ENCODE data around the gene PASD1. TPM values are rescaled to one million over a fixed set of nuclear protein-coding genes. Genes with fewer than 3 reads are reported as not detected.
"Not testable (repeated sequence)": the region's sequence is repeated elsewhere in the genome, so short reads cannot be mapped to it uniquely, and the experiment has no call there.

PASD1 gene
- polyA plus RNA-seq, 2 donors, result not detected

- not testable (repeated sequence) for H3K27ac ChIP-seq (ENCODE audit: low read depth in 2 of 2, low read length in 1 of 2)
Observed at GRCh38 chrX:151546226-151546625, 17.2 kb upstream of the PASD1 start.

GRCh38 chrX:151551176-151551575 is 12.3 kb upstream of the PASD1 start:
- 87 to 95% methylated on average over 5 to 13 of the region's 25 CpGs for WGBS, 2 donors
- not testable (repeated sequence) for H3K9me3 ChIP-seq (ENCODE audit: control insufficient read depth in 2 of 2, insufficient read depth in 1 of 2, low read depth in 1 of 2, low read length in 1 of 2); H3K27me3 ChIP-seq (ENCODE audit: control insufficient read depth in 1 of 2, insufficient read depth in 2 of 2, low read length in 2 of 2); H3K4me1 ChIP-seq (ENCODE audit: control insufficient read depth in 2 of 2, insufficient read depth in 2 of 2, low read length in 1 of 2); H3K27ac ChIP-seq (ENCODE audit: low read depth in 2 of 2, low read length in 1 of 2); H3K4me3 ChIP-seq (ENCODE audit: low read depth in 1 of 2, low read length in 2 of 2); H3K36me3 ChIP-seq (ENCODE audit: control insufficient read depth in 2 of 2, insufficient read depth in 2 of 2, low read length in 1 of 2)

More at GRCh38 chrX:151546226-151546625, 17.2 kb upstream of the PASD1 start:
- not testable (repeated sequence) for H3K9me3 ChIP-seq (ENCODE audit: control insufficient read depth in 2 of 2, insufficient read depth in 1 of 2, low read depth in 1 of 2, low read length in 1 of 2); H3K27me3 ChIP-seq (ENCODE audit: control insufficient read depth in 1 of 2, insufficient read depth in 2 of 2, low read length in 2 of 2); H3K4me1 ChIP-seq (ENCODE audit: control insufficient read depth in 2 of 2, insufficient read depth in 2 of 2, low read length in 1 of 2); H3K36me3 ChIP-seq (ENCODE audit: control insufficient read depth in 2 of 2, insufficient read depth in 2 of 2, low read length in 1 of 2); H3K4me3 ChIP-seq (ENCODE audit: low read depth in 1 of 2, low read length in 2 of 2)
- 72 to 85% methylated on average over 6 of the region's 6 CpGs for WGBS, 2 donors

GRCh38 chrX:151552743-151553142 is 10.7 kb upstream of the PASD1 start:
- 63 to 68% methylated on average over 4 of the region's 4 CpGs for WGBS, 2 donors
- no peak overlapping the region for H3K27ac ChIP-seq (ENCODE audit: low read depth in 2 of 2, low read length in 1 of 2)
- H3K4me3 ChIP-seq (ENCODE audit: low read depth in 1 of 2, low read length in 2 of 2), result no peak overlapping the region
- no peaks in the 10 kb centered on the region for H3K36me3 ChIP-seq (ENCODE audit: control insufficient read depth in 2 of 2, insufficient read depth in 2 of 2, low read length in 1 of 2)
- H3K27me3 ChIP-seq (ENCODE audit: control insufficient read depth in 1 of 2, insufficient read depth in 2 of 2, low read length in 2 of 2), result no peaks in the 10 kb centered on the region
- H3K4me1 ChIP-seq (ENCODE audit: control insufficient read depth in 2 of 2, insufficient read depth in 2 of 2, low read length in 1 of 2), result no peaks in the 10 kb centered on the region
- peaks cover 0 to 4% of the 10 kb centered on the region in 2 donors for H3K9me3 ChIP-seq (ENCODE audit: control insufficient read depth in 2 of 2, insufficient read depth in 1 of 2, low read depth in 1 of 2, low read length in 1 of 2)

GRCh38 chrX:151555301-151555700 is 8.2 kb upstream of the PASD1 start:
- WGBS, 2 donors, result 88 to 97% methylated on average over 10 to 25 of the region's 25 CpGs

GRCh38 chrX:151562485-151562884 is 990 bp upstream of the PASD1 start:
- not testable (repeated sequence) for H3K9me3 ChIP-seq (ENCODE audit: control insufficient read depth in 2 of 2, insufficient read depth in 1 of 2, low read depth in 1 of 2, low read length in 1 of 2); H3K4me1 ChIP-seq (ENCODE audit: control insufficient read depth in 2 of 2, insufficient read depth in 2 of 2, low read length in 1 of 2); H3K36me3 ChIP-seq (ENCODE audit: control insufficient read depth in 2 of 2, insufficient read depth in 2 of 2, low read length in 1 of 2); H3K27ac ChIP-seq (ENCODE audit: low read depth in 2 of 2, low read length in 1 of 2); H3K27me3 ChIP-seq (ENCODE audit: control insufficient read depth in 1 of 2, insufficient read depth in 2 of 2, low read length in 2 of 2); H3K4me3 ChIP-seq (ENCODE audit: low read depth in 1 of 2, low read length in 2 of 2)
- WGBS, 2 donors, result 93 to 98% methylated on average over 4 to 11 of the region's 21 CpGs

More at GRCh38 chrX:151555301-151555700, 8.2 kb upstream of the PASD1 start:
- not testable (repeated sequence) for H3K27me3 ChIP-seq (ENCODE audit: control insufficient read depth in 1 of 2, insufficient read depth in 2 of 2, low read length in 2 of 2); H3K27ac ChIP-seq (ENCODE audit: low read depth in 2 of 2, low read length in 1 of 2); H3K36me3 ChIP-seq (ENCODE audit: control insufficient read depth in 2 of 2, insufficient read depth in 2 of 2, low read length in 1 of 2); H3K4me1 ChIP-seq (ENCODE audit: control insufficient read depth in 2 of 2, insufficient read depth in 2 of 2, low read length in 1 of 2); H3K9me3 ChIP-seq (ENCODE audit: control insufficient read depth in 2 of 2, insufficient read depth in 1 of 2, low read depth in 1 of 2, low read length in 1 of 2); H3K4me3 ChIP-seq (ENCODE audit: low read depth in 1 of 2, low read length in 2 of 2)

GRCh38 chrX:151563003-151563402 is 472 bp upstream of the PASD1 start:
- H3K36me3 ChIP-seq (ENCODE audit: control insufficient read depth in 2 of 2, insufficient read depth in 2 of 2, low read length in 1 of 2), result not testable (repeated sequence)
- 97 to 99% methylated on average over 21 to 24 of the region's 24 CpGs for WGBS, 2 donors

GRCh38 chrX:151564035-151564434 is 560 bp downstream of the PASD1 start:
- Histone ChIP-seq H3K36me3 (ENCODE audit: control insufficient read depth in 2 of 2, insufficient read depth in 2 of 2, low read length in 1 of 2) (no peaks in the 10 kb centered on the region), H3K4me1 (ENCODE audit: control insufficient read depth in 2 of 2, insufficient read depth in 2 of 2, low read length in 1 of 2) (no peaks in the 10 kb centered on the region), H3K9me3 (ENCODE audit: control insufficient read depth in 2 of 2, insufficient read depth in 1 of 2, low read depth in 1 of 2, low read length in 1 of 2) (peaks cover 0 to 4% of the 10 kb centered on the region in 2 donors), H3K27ac (ENCODE audit: low read depth in 2 of 2, low read length in 1 of 2) (no peak overlapping the region), H3K27me3 (ENCODE audit: control insufficient read depth in 1 of 2, insufficient read depth in 2 of 2, low read length in 2 of 2) (no peaks in the 10 kb centered on the region), H3K4me3 (ENCODE audit: low read depth in 1 of 2, low read length in 2 of 2) (no peak overlapping the region)
- WGBS, 2 donors, result 94 to 98% methylated on average over 21 of the region's 21 CpGs

More at GRCh38 chrX:151563003-151563402, 472 bp upstream of the PASD1 start:
- H3K4me1 ChIP-seq (ENCODE audit: control insufficient read depth in 2 of 2, insufficient read depth in 2 of 2, low read length in 1 of 2); H3K27ac ChIP-seq (ENCODE audit: low read depth in 2 of 2, low read length in 1 of 2); H3K27me3 ChIP-seq (ENCODE audit: control insufficient read depth in 1 of 2, insufficient read depth in 2 of 2, low read length in 2 of 2); H3K9me3 ChIP-seq (ENCODE audit: control insufficient read depth in 2 of 2, insufficient read depth in 1 of 2, low read depth in 1 of 2, low read length in 1 of 2); H3K4me3 ChIP-seq (ENCODE audit: low read depth in 1 of 2, low read length in 2 of 2): not testable (repeated sequence)

- 88 to 91% methylated on average over 10 of the region's 10 CpGs for WGBS, 2 donors
- H3K4me1 ChIP-seq (ENCODE audit: control insufficient read depth in 2 of 2, insufficient read depth in 2 of 2, low read length in 1 of 2); H3K27ac ChIP-seq (ENCODE audit: low read depth in 2 of 2, low read length in 1 of 2); H3K4me3 ChIP-seq (ENCODE audit: low read depth in 1 of 2, low read length in 2 of 2); H3K9me3 ChIP-seq (ENCODE audit: control insufficient read depth in 2 of 2, insufficient read depth in 1 of 2, low read depth in 1 of 2, low read length in 1 of 2); H3K36me3 ChIP-seq (ENCODE audit: control insufficient read depth in 2 of 2, insufficient read depth in 2 of 2, low read length in 1 of 2); H3K27me3 ChIP-seq (ENCODE audit: control insufficient read depth in 1 of 2, insufficient read depth in 2 of 2, low read length in 2 of 2): not testable (repeated sequence)
Observed at GRCh38 chrX:151566872-151567271, 3.4 kb downstream of the PASD1 start.

- Histone ChIP-seq H3K36me3 (ENCODE audit: control insufficient read depth in 2 of 2, insufficient read depth in 2 of 2, low read length in 1 of 2) (no peaks in the 10 kb centered on the region), H3K4me3 (ENCODE audit: low read depth in 1 of 2, low read length in 2 of 2) (no peak overlapping the region), H3K27ac (ENCODE audit: low read depth in 2 of 2, low read length in 1 of 2) (no peak overlapping the region), H3K4me1 (ENCODE audit: control insufficient read depth in 2 of 2, insufficient read depth in 2 of 2, low read length in 1 of 2) (no peaks in the 10 kb centered on the region), H3K27me3 (ENCODE audit: control insufficient read depth in 1 of 2, insufficient read depth in 2 of 2, low read length in 2 of 2) (peaks cover 0 to 4% of the 10 kb centered on the region in 2 donors), H3K9me3 (ENCODE audit: control insufficient read depth in 2 of 2, insufficient read depth in 1 of 2, low read depth in 1 of 2, low read length in 1 of 2) (no peaks in the 10 kb centered on the region)
- 80 to 86% methylated on average over 3 of the region's 3 CpGs for WGBS, 2 donors
Observed at GRCh38 chrX:151570561-151570960, 7.1 kb downstream of the PASD1 start.

GRCh38 chrX:151593384-151593783 is 29.9 kb downstream of the PASD1 start:
- H3K36me3 ChIP-seq (ENCODE audit: control insufficient read depth in 2 of 2, insufficient read depth in 2 of 2, low read length in 1 of 2); H3K27ac ChIP-seq (ENCODE audit: low read depth in 2 of 2, low read length in 1 of 2); H3K4me1 ChIP-seq (ENCODE audit: control insufficient read depth in 2 of 2, insufficient read depth in 2 of 2, low read length in 1 of 2); H3K9me3 ChIP-seq (ENCODE audit: control insufficient read depth in 2 of 2, insufficient read depth in 1 of 2, low read depth in 1 of 2, low read length in 1 of 2); H3K27me3 ChIP-seq (ENCODE audit: control insufficient read depth in 1 of 2, insufficient read depth in 2 of 2, low read length in 2 of 2); H3K4me3 ChIP-seq (ENCODE audit: low read depth in 1 of 2, low read length in 2 of 2): not testable (repeated sequence)
- 89 to 95% methylated on average over 3 of the region's 3 CpGs for WGBS, 2 donors

Data from esophagus (tissue), 2 donors.